Nephron progenitor cell (in vitro differentiated cells): ENCODE results near the gene SLC39A10.

Experiments
- DNase-seq: peaks from one replicate; pipeline ENCODE4 v3.0.0; 2021
- H3K27ac Mint-ChIP-seq: 2 replicates; pipeline ENCODE4 v1.8.0; 2021; ENCODE audit warnings: mild to moderate bottlenecking, moderate library complexity, mixed read lengths
- H3K27me3 Mint-ChIP-seq: 2 replicates; pipeline ENCODE4 v1.8.0; 2021; ENCODE audit warnings: mild to moderate bottlenecking, low read depth, mixed read lengths; ENCODE audit not compliant: poor library complexity
- H3K36me3 Mint-ChIP-seq: 2 replicates; pipeline ENCODE4 v1.8.0; 2021; ENCODE audit warnings: low read depth, mixed read lengths
- H3K4me1 Mint-ChIP-seq: 2 replicates; pipeline ENCODE4 v1.8.0; 2021; ENCODE audit warnings: mixed read lengths
- H3K4me3 Mint-ChIP-seq: 2 replicates; pipeline ENCODE4 v1.8.0; 2021; ENCODE audit warnings: mild to moderate bottlenecking, moderate library complexity, mixed read lengths
- H3K9me3 Mint-ChIP-seq: 2 replicates; pipeline ENCODE4 v1.8.0; 2021; ENCODE audit warnings: mild to moderate bottlenecking, moderate library complexity, mixed read lengths
- CTCF ChIP-seq: fragments of 200-600 bp; sonication (generic); IDR thresholded peaks from 2 replicates; pipeline ENCODE4 v1.5.0; 2021; ENCODE audit warnings: antibody characterized with exemption

SLC39A10 gene

GRCh38 chr2:195694553-195694952 is 37.5 kb downstream of the SLC39A10 start:
- Mint-ChIP-seq H3K27me3 (no peaks in the 10 kb centered on the region), H3K9me3 (peaks cover 80% of the 10 kb centered on the region), H3K4me3 (no peak overlapping the region), H3K4me1 (peaks cover 5% of the 10 kb centered on the region), H3K36me3 (peaks cover 96% of the 10 kb centered on the region), H3K27ac (peak overlapping the region; percentile 56)
- DNase-seq: no peak
- TF ChIP-seq CTCF: no peak

GRCh38 chr2:195695002-195695631 is 38.1 kb downstream of the SLC39A10 start:
- TF ChIP-seq CTCF: no peak
- DNase-seq: no peak
- Mint-ChIP-seq H3K36me3 (peaks cover 98% of the 10 kb centered on the region), H3K4me1 (peaks cover 5% of the 10 kb centered on the region), H3K27me3 (no peaks in the 10 kb centered on the region), H3K4me3 (no peak overlapping the region), H3K9me3 (peaks cover 83% of the 10 kb centered on the region), H3K27ac (no peak overlapping the region)

- Mint-ChIP-seq H3K4me3 (no peak overlapping the region), H3K36me3 (peaks cover 98% of the 10 kb centered on the region), H3K4me1 (peaks cover 5% of the 10 kb centered on the region), H3K27ac (no peak overlapping the region), H3K9me3 (peaks cover 83% of the 10 kb centered on the region), H3K27me3 (no peaks in the 10 kb centered on the region)
- TF ChIP-seq CTCF: no peak
- no peak for DNase-seq
These were observed 39.0 kb downstream of the SLC39A10 start for GRCh38 chr2:195696012-195696411.

GRCh38 chr2:195697681-195698220 is 40.7 kb downstream of the SLC39A10 start:
- Mint-ChIP-seq H3K36me3 (peaks cover 98% of the 10 kb centered on the region), H3K4me1 (peaks cover 5% of the 10 kb centered on the region), H3K9me3 (peaks cover 77% of the 10 kb centered on the region), H3K4me3 (no peak overlapping the region), H3K27ac (no peak overlapping the region), H3K27me3 (no peaks in the 10 kb centered on the region)
- DNase-seq: no peak
- TF ChIP-seq CTCF: no peak

- Mint-ChIP-seq H3K27ac (no peak overlapping the region), H3K4me1 (no peaks in the 10 kb centered on the region), H3K27me3 (no peaks in the 10 kb centered on the region), H3K9me3 (peaks cover 55% of the 10 kb centered on the region), H3K4me3 (no peak overlapping the region), H3K36me3 (peaks cover 85% of the 10 kb centered on the region)
- no peak for DNase-seq
- TF ChIP-seq CTCF: no peak
These were observed 43.5 kb downstream of the SLC39A10 start for GRCh38 chr2:195700480-195700879.
